Epithelial cell of proximal tubule (primary cell): Measurements from ENCODE around the gene SH2D6. TPM values are rescaled to one million over a fixed set of nuclear protein-coding genes. Genes with fewer than 3 reads are reported as not detected.

ENCODE experiments used
- DNase-seq: peaks from one replicate; pipeline ENCODE4 v3.0.0-alpha.2; 2011; ENCODE audit warnings: low read depth
- H3K4me3 ChIP-seq: 2 replicates; pipeline ENCODE4 v1.5.1; 2011; ENCODE audit warnings: low read depth, mild to moderate bottlenecking, low read length
- total RNA-seq: library from RNA; depleted of rRNA; stranded (reverse); fragments of >200 nt; gene quantifications from 2 replicates; pipeline ENCODE4 v1.2.3, GENCODE V29; 2015
- TF ChIP-seq, protein P1 (sequence below): conservative IDR thresholded peaks from 2 replicates; pipeline ENCODE4 v1.5.1; 2012; ENCODE audit warnings: low read depth, mild to moderate bottlenecking, low read length

The SH2D6 gene
- total RNA-seq, 1 donor from 2014 or later, result not detected

- DNase-seq, result no peak
- no peak overlapping the region for H3K4me3 ChIP-seq
- TF ChIP-seq, protein P1, sequence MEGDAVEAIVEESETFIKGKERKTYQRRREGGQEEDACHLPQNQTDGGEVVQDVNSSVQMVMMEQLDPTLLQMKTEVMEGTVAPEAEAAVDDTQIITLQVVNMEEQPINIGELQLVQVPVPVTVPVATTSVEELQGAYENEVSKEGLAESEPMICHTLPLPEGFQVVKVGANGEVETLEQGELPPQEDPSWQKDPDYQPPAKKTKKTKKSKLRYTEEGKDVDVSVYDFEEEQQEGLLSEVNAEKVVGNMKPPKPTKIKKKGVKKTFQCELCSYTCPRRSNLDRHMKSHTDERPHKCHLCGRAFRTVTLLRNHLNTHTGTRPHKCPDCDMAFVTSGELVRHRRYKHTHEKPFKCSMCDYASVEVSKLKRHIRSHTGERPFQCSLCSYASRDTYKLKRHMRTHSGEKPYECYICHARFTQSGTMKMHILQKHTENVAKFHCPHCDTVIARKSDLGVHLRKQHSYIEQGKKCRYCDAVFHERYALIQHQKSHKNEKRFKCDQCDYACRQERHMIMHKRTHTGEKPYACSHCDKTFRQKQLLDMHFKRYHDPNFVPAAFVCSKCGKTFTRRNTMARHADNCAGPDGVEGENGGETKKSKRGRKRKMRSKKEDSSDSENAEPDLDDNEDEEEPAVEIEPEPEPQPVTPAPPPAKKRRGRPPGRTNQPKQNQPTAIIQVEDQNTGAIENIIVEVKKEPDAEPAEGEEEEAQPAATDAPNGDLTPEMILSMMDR, result no peak
Observed at GRCh38 chr2:85449214-85449588, 30.7 kb downstream of the SH2D6 start.

DNA sequence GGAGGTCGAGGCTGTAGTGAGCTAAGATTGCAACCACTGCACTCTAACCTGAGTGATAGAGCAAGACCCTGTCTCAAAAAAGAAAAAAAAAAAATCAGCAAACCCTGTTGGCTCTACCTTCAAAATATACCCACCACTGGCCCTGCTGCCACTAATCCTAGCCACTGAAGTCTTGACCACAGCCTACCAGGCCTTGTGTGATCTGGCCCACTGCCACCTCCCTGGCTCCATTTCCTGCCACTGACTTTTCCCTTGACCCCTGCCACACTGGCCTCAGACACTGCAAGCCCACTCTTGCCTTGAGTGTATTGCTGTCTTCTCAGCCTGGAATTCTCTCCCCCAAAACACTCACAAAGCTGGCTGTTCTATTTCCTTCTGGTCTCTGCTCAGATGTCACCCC is 33.7 kb downstream of the SH2D6 start:
- TF ChIP-seq, protein P1, result no peak

DNA sequence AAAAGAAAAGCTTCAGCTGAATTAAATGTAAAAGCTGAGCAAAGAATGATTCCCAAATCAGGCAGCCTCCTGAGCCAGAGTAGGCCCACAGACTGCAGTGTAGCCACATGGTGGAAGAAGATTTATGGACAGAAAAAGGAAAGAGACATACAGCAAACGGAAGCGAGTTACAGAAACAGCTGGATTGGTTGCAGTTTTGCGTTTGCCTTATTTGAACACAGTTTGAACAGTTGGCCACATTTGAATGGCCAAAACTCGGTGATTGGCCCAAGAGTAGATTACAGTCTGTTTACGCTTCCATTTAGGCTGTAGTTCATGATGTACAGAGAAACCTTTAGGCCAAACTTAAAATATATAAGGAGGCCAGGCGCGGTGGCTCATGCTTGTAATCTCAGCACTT is 35.1 kb downstream of the SH2D6 start:
- H3K4me3 ChIP-seq, result no peak overlapping the region
- TF ChIP-seq, protein P1, result no peak
- no peak for DNase-seq

More for the DNA sequence above, 33.7 kb downstream of the SH2D6 start:
- DNase-seq, result no peak
- H3K4me3 ChIP-seq, result no peak overlapping the region

GRCh38 chr2:85455552-85456090 is 37.1 kb downstream of the SH2D6 start:
- TF ChIP-seq, protein P1, result no peak
- H3K4me3 ChIP-seq, result no peak overlapping the region
- no peak for DNase-seq

- TF ChIP-seq, protein P1, result no peak
- no peak for DNase-seq
- no peak overlapping the region for H3K4me3 ChIP-seq
Observed at GRCh38 chr2:85457043-85457442, 38.5 kb downstream of the SH2D6 start.

GRCh38 chr2:85457877-85458316 is 39.4 kb downstream of the SH2D6 start:
- no peak for DNase-seq
- TF ChIP-seq, protein P1, result no peak
- H3K4me3 ChIP-seq, result no peak overlapping the region
